PC-3 (cell line): Measurements from ENCODE around the gene INSM1. TPM values are rescaled to one million over a fixed set of nuclear protein-coding genes. Genes with fewer than 3 reads are reported as not detected.

Source experiments
- ATAC-seq: fragments of 200-7000 bp; cut with Tn5 transposase; 2 replicates; pipeline ENCODE4 v1.9.1; 2020; ENCODE audit warnings: mild to moderate bottlenecking, moderate library complexity
- BruUV-seq: library from RNA; stranded (reverse); fragments of 400-500 nt; replicated peaks from 2 replicates; lab custom pipeline; 2021; lab: Mats Ljungman, UMichigan
- CTCF ChIA-PET: fragments of 300-600 bp; sonication (Branson Sonifier 250); formaldehyde crosslinking; loops from one replicate; lab custom pipeline; 2022; ENCODE audit warnings: antibody characterized with exemption; lab: Charles Lee
- POLR2A ChIA-PET: fragments of 300-600 bp; sonication (Branson Sonifier 250); formaldehyde crosslinking; loops from one replicate; lab custom pipeline; 2022; ENCODE audit warnings: antibody characterized with exemption; ENCODE audit not compliant: unreplicated experiment; lab: Charles Lee
- DNase-seq: peaks from one replicate; pipeline ENCODE4 v3.0.0-alpha.2; 2015
- H2AFZ ChIP-seq: fragments of 300-600 bp; sonication (generic); 2 replicates; pipeline ENCODE4 v1.6.0; 2016; ENCODE audit warnings: antibody characterized with exemption, low read length
- H3F3A ChIP-seq: fragments of 300-600 bp; sonication (generic); one replicate; pipeline ENCODE4 v1.6.0; 2017; ENCODE audit warnings: antibody characterized with exemption, low read length, control low read depth, mild to moderate bottlenecking; ENCODE audit not compliant: unreplicated experiment
- H3K27ac ChIP-seq: fragments of 300-600 bp; sonication (generic); 2 replicates; pipeline ENCODE4 v1.5.1; 2016; ENCODE audit warnings: mild to moderate bottlenecking, low read length
- H3K27me3 ChIP-seq: fragments of 300-600 bp; sonication (generic); 2 replicates; pipeline ENCODE4 v1.6.1; 2016; ENCODE audit warnings: low read length, mixed read lengths
- H3K36me3 ChIP-seq: fragments of 300-600 bp; sonication (generic); 2 replicates; pipeline ENCODE4 v1.6.1; 2016; ENCODE audit warnings: low read depth, mixed run types, low read length, mixed read lengths
- H3K4me1 ChIP-seq: fragments of 300-600 bp; sonication (generic); 2 replicates; pipeline ENCODE4 v1.5.1; 2016; ENCODE audit warnings: low read length; ENCODE audit not compliant: insufficient read depth
- H3K4me2 ChIP-seq: fragments of 300-600 bp; sonication (generic); 2 replicates; pipeline ENCODE4 v1.6.0; 2016; ENCODE audit warnings: low read length
- H3K4me3 ChIP-seq: fragments of 300-600 bp; sonication (generic); 2 replicates; pipeline ENCODE4 v1.5.1; 2016; ENCODE audit warnings: mild to moderate bottlenecking, low read length, mixed read lengths
- H3K79me2 ChIP-seq: fragments of 300-600 bp; sonication (generic); 2 replicates; pipeline ENCODE4 v1.6.1; 2017; ENCODE audit warnings: low read length, mixed read lengths
- H3K9ac ChIP-seq: fragments of 300-600 bp; sonication (generic); 2 replicates; pipeline ENCODE4 v1.6.0; 2016; ENCODE audit warnings: mild to moderate bottlenecking, low read length
- H3K9me2 ChIP-seq: fragments of 300-600 bp; sonication (generic); replicated peaks from 2 replicates; pipeline ENCODE4 v1.6.1; 2016; ENCODE audit warnings: mixed run types, low read length, mixed read lengths
- H3K9me3 ChIP-seq: fragments of 300-600 bp; sonication (generic); 2 replicates; pipeline ENCODE4 v1.6.1; 2016; ENCODE audit warnings: low read length, mixed read lengths
- H4K20me1 ChIP-seq: fragments of 300-600 bp; sonication (generic); 2 replicates; pipeline ENCODE4 v1.6.1; 2016; ENCODE audit warnings: low read length, mixed read lengths
- EZH2 ChIP-seq: fragments of 300-600 bp; sonication (generic); IDR thresholded peaks from one replicate; pipeline ENCODE4 v1.6.1; 2017; ENCODE audit warnings: antibody characterized with exemption, mild to moderate bottlenecking, low read length; ENCODE audit not compliant: unreplicated experiment
- EZH2phosphoT487 ChIP-seq: fragments of 300-600 bp; sonication (generic); IDR thresholded peaks from 2 replicates; pipeline ENCODE4 v1.6.1; 2018; ENCODE audit warnings: mild to moderate bottlenecking, antibody characterized with exemption, low read length, borderline replicate concordance
- intact Hi-C: fragments of 100-400 bp; cut with micrococcal nuclease; formaldehyde crosslinking; loops from 2 replicates; pipeline ENCODE4 v1.9.0; 2023
- total RNA-seq: library from RNA; depleted of rRNA; stranded (reverse); fragments of >200 nt; gene quantifications from 2 replicates; pipeline ENCODE4 v1.2.3, GENCODE V29; 2014
- TF ChIP-seq, protein P1 (sequence below): fragments of 300-600 bp; sonication (generic); conservative IDR thresholded peaks from 2 replicates; pipeline ENCODE4 v1.5.1; 2017; ENCODE audit warnings: antibody characterized with exemption, low read depth, mild to moderate bottlenecking, low read length

Gene INSM1
- total RNA-seq, 1 experiment from 2014 or later: 0.04 TPM

DNA sequence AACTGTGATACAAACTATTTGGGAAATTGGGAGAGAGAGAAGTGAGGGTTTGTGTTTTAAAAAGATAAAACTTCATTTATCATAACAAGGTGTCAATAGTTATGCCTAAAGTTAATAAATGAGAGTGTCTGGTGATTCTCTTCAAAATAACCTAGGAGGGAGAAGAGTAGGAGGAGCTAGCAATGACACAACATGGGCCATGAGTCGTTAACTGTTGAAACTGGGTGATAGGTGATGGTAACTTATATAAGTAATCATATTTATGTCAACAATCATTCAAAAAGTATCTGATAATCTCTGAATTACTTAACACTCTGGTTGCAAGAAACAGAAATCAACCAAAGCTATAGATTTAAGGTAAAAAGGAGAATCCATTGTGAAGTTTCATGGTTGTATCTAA is 46.8 kb upstream of the INSM1 start:
- BruUV-seq: no TSS peak
- DNase-seq (peak; percentile 64), ATAC-seq (peak; percentile 64; the same call in 1 of the 2 replicates)
- no peaks in the 10 kb centered on the region for H3F3A ChIP-seq
- no peak overlapping the region for H3K9ac ChIP-seq
- H3K9me3 ChIP-seq: no peaks in the 10 kb centered on the region
- H3K4me2 ChIP-seq: no peak overlapping the region
- no peaks in the 10 kb centered on the region for H3K79me2 ChIP-seq
- CTCF ChIA-PET: no interaction called here
- TF ChIP-seq, protein P1, sequence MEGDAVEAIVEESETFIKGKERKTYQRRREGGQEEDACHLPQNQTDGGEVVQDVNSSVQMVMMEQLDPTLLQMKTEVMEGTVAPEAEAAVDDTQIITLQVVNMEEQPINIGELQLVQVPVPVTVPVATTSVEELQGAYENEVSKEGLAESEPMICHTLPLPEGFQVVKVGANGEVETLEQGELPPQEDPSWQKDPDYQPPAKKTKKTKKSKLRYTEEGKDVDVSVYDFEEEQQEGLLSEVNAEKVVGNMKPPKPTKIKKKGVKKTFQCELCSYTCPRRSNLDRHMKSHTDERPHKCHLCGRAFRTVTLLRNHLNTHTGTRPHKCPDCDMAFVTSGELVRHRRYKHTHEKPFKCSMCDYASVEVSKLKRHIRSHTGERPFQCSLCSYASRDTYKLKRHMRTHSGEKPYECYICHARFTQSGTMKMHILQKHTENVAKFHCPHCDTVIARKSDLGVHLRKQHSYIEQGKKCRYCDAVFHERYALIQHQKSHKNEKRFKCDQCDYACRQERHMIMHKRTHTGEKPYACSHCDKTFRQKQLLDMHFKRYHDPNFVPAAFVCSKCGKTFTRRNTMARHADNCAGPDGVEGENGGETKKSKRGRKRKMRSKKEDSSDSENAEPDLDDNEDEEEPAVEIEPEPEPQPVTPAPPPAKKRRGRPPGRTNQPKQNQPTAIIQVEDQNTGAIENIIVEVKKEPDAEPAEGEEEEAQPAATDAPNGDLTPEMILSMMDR: no peak
- TF ChIP-seq EZH2phosphoT487 (no peak), EZH2 (no peak)
- peaks cover 13% of the 10 kb centered on the region for H3K4me1 ChIP-seq
- no peaks in the 10 kb centered on the region for H3K36me3 ChIP-seq
- peaks cover 15% of the 10 kb centered on the region for H3K27me3 ChIP-seq
- H3K9me2 ChIP-seq: no peaks in the 10 kb centered on the region
- H3K4me3 ChIP-seq: no peak overlapping the region
- POLR2A ChIA-PET: no interaction called here
- H2AFZ ChIP-seq: no peak overlapping the region
- intact Hi-C loops: no loop called here
- no peaks in the 10 kb centered on the region for H4K20me1 ChIP-seq
- H3K27ac ChIP-seq: no peak overlapping the region

DNA sequence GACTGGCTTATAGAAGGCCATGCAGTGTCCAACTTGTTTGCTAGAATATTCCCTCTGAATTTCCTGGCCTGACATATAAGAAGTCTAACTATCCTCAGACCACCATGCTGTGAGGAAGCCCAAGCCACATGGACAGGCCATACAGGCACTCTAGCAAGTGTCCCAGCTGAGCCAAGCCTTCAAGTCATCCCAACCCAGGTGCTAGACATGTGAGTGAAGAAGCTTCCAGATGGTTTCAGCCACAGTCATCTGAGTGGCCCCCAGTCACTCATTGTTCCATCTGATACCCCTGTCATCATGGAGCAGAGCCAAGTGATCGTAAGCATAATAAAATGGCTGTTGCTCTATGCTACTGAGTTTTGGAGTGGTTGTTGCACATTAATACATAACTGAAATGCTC is 46.0 kb upstream of the INSM1 start:
- peaks cover 15% of the 10 kb centered on the region for H3K27me3 ChIP-seq
- H3K36me3 ChIP-seq: no peaks in the 10 kb centered on the region
- no peak overlapping the region for H3K4me2 ChIP-seq
- no peak for DNase-seq
- H3K4me3 ChIP-seq: no peak overlapping the region
- H3K9ac ChIP-seq: no peak overlapping the region
- TF ChIP-seq EZH2phosphoT487: no peak
- TF ChIP-seq, protein P1: no peak
- TF ChIP-seq EZH2: no peak
- no peak for ATAC-seq
- intact Hi-C loops: no loop called here
- H3K9me3 ChIP-seq: no peaks in the 10 kb centered on the region
- H2AFZ ChIP-seq: no peak overlapping the region
- no peaks in the 10 kb centered on the region for H3K9me2 ChIP-seq
- H3K4me1 ChIP-seq: peaks cover 13% of the 10 kb centered on the region
- H3K79me2 ChIP-seq: no peaks in the 10 kb centered on the region
- CTCF ChIA-PET: no interaction called here
- H3F3A ChIP-seq: no peaks in the 10 kb centered on the region
- no peaks in the 10 kb centered on the region for H4K20me1 ChIP-seq
- BruUV-seq: no TSS peak
- POLR2A ChIA-PET: no interaction called here
- H3K27ac ChIP-seq: no peak overlapping the region

DNA sequence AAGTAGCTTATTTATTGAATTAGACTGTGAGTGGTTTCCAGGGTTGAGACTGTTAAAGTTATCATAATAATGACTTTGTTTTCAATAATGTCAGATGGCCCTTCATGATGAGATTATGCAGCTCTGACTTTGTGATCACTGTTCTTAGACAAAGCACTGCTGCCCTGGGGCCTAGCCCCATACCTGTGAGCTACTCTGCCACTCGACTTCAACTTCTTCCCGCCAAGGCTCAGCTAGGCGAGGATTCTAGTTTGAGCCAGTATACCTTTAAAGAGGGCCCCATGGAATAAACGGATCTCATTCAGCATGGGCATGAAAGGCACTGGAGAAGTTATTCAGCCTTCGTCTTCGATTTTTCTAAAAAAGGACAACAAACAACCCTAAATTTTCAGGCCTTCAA is 45.0 kb upstream of the INSM1 start:
- TF ChIP-seq, protein P1: no peak
- no peak for TF ChIP-seq EZH2
- no peak for TF ChIP-seq EZH2phosphoT487
- Histone ChIP-seq H3K4me3 (no peak overlapping the region), H3K79me2 (no peaks in the 10 kb centered on the region), H3K36me3 (no peaks in the 10 kb centered on the region), H3F3A (no peaks in the 10 kb centered on the region), H3K9me3 (no peaks in the 10 kb centered on the region), H3K4me1 (peaks cover 13% of the 10 kb centered on the region), H3K9ac (no peak overlapping the region), H3K4me2 (no peak overlapping the region), H3K9me2 (no peaks in the 10 kb centered on the region), H2AFZ (no peak overlapping the region), H3K27ac (no peak overlapping the region), H4K20me1 (no peaks in the 10 kb centered on the region), H3K27me3 (peaks cover 15% of the 10 kb centered on the region)
- DNase-seq: no peak
- ChIA-PET POLR2A (no interaction called here), CTCF (no interaction called here)
- intact Hi-C loops: no loop called here
- no peak for ATAC-seq
- BruUV-seq: no TSS peak
